ENCODE measurements around the gene CLDN14. TPM values are rescaled to one million over a fixed set of nuclear protein-coding genes. Genes with fewer than 3 reads are reported as not detected.
A peak's percentile ranks its signal among the peaks of the same experiment; 100 is the strongest.

CLDN14 gene
- total RNA-seq, 2 experiments from 2014 or later: not detected

DNA sequence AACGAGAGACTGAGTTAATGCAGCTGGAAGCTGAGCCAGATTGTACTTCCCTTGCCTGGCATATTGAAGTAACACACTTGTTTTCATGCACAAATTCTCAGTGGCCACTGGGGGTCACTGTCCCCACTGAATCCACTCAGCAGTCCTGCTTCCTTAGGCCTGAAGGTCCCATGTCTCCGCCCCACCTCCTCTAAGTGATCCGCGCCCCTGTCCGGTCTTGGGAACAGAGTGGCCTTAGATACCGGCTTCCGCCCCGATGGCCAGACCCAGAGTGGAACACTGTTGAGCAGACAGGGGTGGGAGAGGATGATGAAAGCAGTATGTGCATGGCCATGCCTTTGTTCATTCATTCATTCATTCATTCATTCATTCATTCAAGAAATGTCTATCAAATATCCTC, 59.9 kb downstream of the CLDN14 start:
- Histone ChIP-seq H3K4me3 (ENCODE audit: low read depth, low read length, poor library complexity, severe bottlenecking) (no peak overlapping the region), H3K9me3 (ENCODE audit: low read length) (no peaks in the 10 kb centered on the region), H3K79me2 (ENCODE audit: insufficient read depth, low read depth, low read length) (no peaks in the 10 kb centered on the region), H3K36me3 (ENCODE audit: insufficient read depth, low read length) (peaks cover 34% of the 10 kb centered on the region), H2AFZ (ENCODE audit: low read length) (no peak overlapping the region), H3K4me1 (ENCODE audit: insufficient read depth, low read length, poor library complexity, severe bottlenecking) (no peaks in the 10 kb centered on the region), H3K4me2 (ENCODE audit: low read length) (no peak overlapping the region), H4K20me1 (ENCODE audit: insufficient read depth, low read length) (no peaks in the 10 kb centered on the region; the same call in 1 of the 2 replicates), H3K9me2 (ENCODE audit: insufficient read depth, low read length) (no peaks in the 10 kb centered on the region), H3K27ac (ENCODE audit: low read depth, low read length, poor library complexity, severe bottlenecking) (no peak overlapping the region)
- intact Hi-C loops (cut with micrococcal nuclease; ENCODE audit: unreplicated experiment): loop anchor here (5.0 kb wide), 2 partner anchors 167 to 507 kb away; no protein-coding TSS in a partner anchor
- BruUV-seq (replicated peaks): no TSS peak
- POLR2A ChIA-PET: no interaction called here
- CTCF ChIA-PET (ENCODE audit: unreplicated experiment): no interaction called here
- no peak for TF ChIP-seq EZH2phosphoT487 (IDR thresholded peaks at IDR 0.05; ENCODE audit: borderline replicate concordance, low read depth, low read length)
- TF ChIP-seq, protein P1, sequence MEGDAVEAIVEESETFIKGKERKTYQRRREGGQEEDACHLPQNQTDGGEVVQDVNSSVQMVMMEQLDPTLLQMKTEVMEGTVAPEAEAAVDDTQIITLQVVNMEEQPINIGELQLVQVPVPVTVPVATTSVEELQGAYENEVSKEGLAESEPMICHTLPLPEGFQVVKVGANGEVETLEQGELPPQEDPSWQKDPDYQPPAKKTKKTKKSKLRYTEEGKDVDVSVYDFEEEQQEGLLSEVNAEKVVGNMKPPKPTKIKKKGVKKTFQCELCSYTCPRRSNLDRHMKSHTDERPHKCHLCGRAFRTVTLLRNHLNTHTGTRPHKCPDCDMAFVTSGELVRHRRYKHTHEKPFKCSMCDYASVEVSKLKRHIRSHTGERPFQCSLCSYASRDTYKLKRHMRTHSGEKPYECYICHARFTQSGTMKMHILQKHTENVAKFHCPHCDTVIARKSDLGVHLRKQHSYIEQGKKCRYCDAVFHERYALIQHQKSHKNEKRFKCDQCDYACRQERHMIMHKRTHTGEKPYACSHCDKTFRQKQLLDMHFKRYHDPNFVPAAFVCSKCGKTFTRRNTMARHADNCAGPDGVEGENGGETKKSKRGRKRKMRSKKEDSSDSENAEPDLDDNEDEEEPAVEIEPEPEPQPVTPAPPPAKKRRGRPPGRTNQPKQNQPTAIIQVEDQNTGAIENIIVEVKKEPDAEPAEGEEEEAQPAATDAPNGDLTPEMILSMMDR (conservative IDR thresholded peaks at IDR 0.05; ENCODE audit: low read length): peak; percentile 85
- peak; percentile 63 for DNase-seq (ENCODE audit: low spot score)

DNA sequence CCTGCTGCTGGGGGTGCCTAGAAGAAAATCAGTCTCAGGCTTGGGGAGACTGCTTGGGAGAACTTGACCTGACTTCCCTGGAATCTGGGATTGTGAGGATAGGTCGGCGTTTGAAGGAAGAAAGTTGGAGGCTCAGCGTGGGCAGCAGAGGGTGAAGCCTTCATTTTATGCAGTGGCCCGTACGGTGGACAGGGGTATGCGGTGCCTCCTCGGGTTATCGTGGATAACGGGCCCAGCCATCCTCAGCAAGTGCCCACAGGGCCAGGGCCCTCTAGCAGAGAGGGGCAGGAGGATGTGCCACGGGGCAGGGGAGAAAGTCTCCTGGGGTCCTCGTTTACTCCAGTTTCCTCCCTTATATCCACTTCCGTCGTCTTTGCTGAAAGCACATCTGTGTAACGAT, 60.7 kb downstream of the CLDN14 start:
- Histone ChIP-seq H3K9me3 (ENCODE audit: low read length) (no peaks in the 10 kb centered on the region), H3K4me3 (ENCODE audit: low read depth, low read length, poor library complexity, severe bottlenecking) (no peak overlapping the region), H3K27ac (ENCODE audit: low read depth, low read length, poor library complexity, severe bottlenecking) (no peak overlapping the region), H4K20me1 (ENCODE audit: insufficient read depth, low read length) (no peaks in the 10 kb centered on the region; the same call in 1 of the 2 replicates), H3K9me2 (ENCODE audit: insufficient read depth, low read length) (no peaks in the 10 kb centered on the region), H3K4me1 (ENCODE audit: insufficient read depth, low read length, poor library complexity, severe bottlenecking) (no peaks in the 10 kb centered on the region), H3K36me3 (ENCODE audit: insufficient read depth, low read length) (peaks cover 42% of the 10 kb centered on the region), H3K79me2 (ENCODE audit: insufficient read depth, low read depth, low read length) (no peaks in the 10 kb centered on the region), H3K4me2 (ENCODE audit: low read length) (no peak overlapping the region), H2AFZ (ENCODE audit: low read length) (no peak overlapping the region)
- TF ChIP-seq, protein P1 (conservative IDR thresholded peaks at IDR 0.05; ENCODE audit: low read length): no peak
- no peak for TF ChIP-seq EZH2phosphoT487 (IDR thresholded peaks at IDR 0.05; ENCODE audit: borderline replicate concordance, low read depth, low read length)
- intact Hi-C loops (cut with micrococcal nuclease; ENCODE audit: unreplicated experiment): no loop called here
- ChIA-PET POLR2A (no interaction called here), CTCF (ENCODE audit: unreplicated experiment) (no interaction called here)
- DNase-seq (ENCODE audit: low spot score): no peak
- BruUV-seq (replicated peaks): no TSS peak

DNA sequence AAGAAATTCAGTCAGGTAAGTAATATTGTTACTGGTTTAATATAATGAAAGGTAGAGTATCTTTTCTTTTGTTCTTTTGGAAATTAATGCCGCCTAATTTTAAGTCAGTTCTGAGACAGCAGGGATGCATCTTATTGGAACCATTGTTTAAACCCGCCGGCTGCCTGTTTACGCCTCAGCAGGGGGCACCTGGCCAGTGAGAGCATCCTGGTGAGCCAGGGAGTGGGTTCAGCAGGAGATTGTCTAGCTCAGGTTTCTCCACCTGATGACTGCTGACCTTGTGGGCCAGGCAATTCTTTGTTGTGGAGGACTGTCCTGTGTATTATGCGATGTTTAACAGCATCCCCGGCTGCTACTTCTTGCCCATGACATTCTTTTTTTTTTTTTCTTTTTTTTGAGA, 64.5 kb downstream of the CLDN14 start:
- Histone ChIP-seq H4K20me1 (ENCODE audit: insufficient read depth, low read length) (no peaks in the 10 kb centered on the region; the same call in 1 of the 2 replicates), H3K36me3 (ENCODE audit: insufficient read depth, low read length) (peaks cover 77% of the 10 kb centered on the region), H3K4me2 (ENCODE audit: low read length) (no peak overlapping the region), H3K4me3 (ENCODE audit: low read depth, low read length, poor library complexity, severe bottlenecking) (no peak overlapping the region), H3K9me2 (ENCODE audit: insufficient read depth, low read length) (no peaks in the 10 kb centered on the region), H2AFZ (ENCODE audit: low read length) (no peak overlapping the region), H3K27ac (ENCODE audit: low read depth, low read length, poor library complexity, severe bottlenecking) (no peak overlapping the region), H3K4me1 (ENCODE audit: insufficient read depth, low read length, poor library complexity, severe bottlenecking) (no peaks in the 10 kb centered on the region), H3K9me3 (ENCODE audit: low read length) (no peaks in the 10 kb centered on the region), H3K79me2 (ENCODE audit: insufficient read depth, low read depth, low read length) (no peaks in the 10 kb centered on the region)
- POLR2A ChIA-PET: no interaction called here
- no TSS peak for BruUV-seq (replicated peaks)
- CTCF ChIA-PET (ENCODE audit: unreplicated experiment): no interaction called here
- DNase-seq (ENCODE audit: low spot score): no peak
- TF ChIP-seq, protein P1 (conservative IDR thresholded peaks at IDR 0.05; ENCODE audit: low read length): no peak
- no peak for TF ChIP-seq EZH2phosphoT487 (IDR thresholded peaks at IDR 0.05; ENCODE audit: borderline replicate concordance, low read depth, low read length)
- intact Hi-C loops (cut with micrococcal nuclease; ENCODE audit: unreplicated experiment): no loop called here
